Measurements from ENCODE around the gene SIX2. TPM values are rescaled to one million over a fixed set of nuclear protein-coding genes. Genes with fewer than 3 reads are reported as not detected.

Gene SIX2
- total and polyA plus RNA-seq, 2 of the 8 experiments (the other 6 are each of a cell fraction or from before 2014, with no cell fraction given), result 0.47 to 1.0 TPM

- Histone ChIP-seq H3K56ac (replicated peaks; ENCODE audit: insufficient read length, low read depth, low read length) (no peak overlapping the region), H2BK5ac (ENCODE audit: low read depth, low read length) (no peak overlapping the region), H3K79me2 (ENCODE audit: control insufficient read depth in 1 of 2, insufficient read depth in 2 of 2, low read length in 2 of 2) (no peaks in the 10 kb centered on the region), H3K4me1 (replicated peaks in 1 of 4; ENCODE audit: control insufficient read depth in 3 of 4, insufficient read depth in 4 of 4, low read length in 3 of 4) (no peaks in the 10 kb centered on the region), H2AFZ (ENCODE audit: low read length) (no peak overlapping the region), H4K20me1 (replicated peaks in 1 of 2; ENCODE audit: control insufficient read depth in 1 of 2, insufficient read depth in 2 of 2, low read length in 2 of 2) (no peaks in the 10 kb centered on the region), H3K9ac (replicated peaks in 1 of 4; ENCODE audit: extremely low read depth in 1 of 4, low read depth in 3 of 4, low read length in 3 of 4) (no peak overlapping the region), H3K4me3 (ENCODE audit: extremely low read depth in 1 of 4, insufficient read depth in 2 of 4, low read depth in 3 of 4, low read length in 4 of 4) (no peak overlapping the region), H3K9me3 (ENCODE audit: insufficient read depth in 2 of 2, low read depth in 1 of 2, low read length in 1 of 2) (no peaks in the 10 kb centered on the region), H3K14ac (ENCODE audit: insufficient read length) (peak overlapping the region; percentile 36), H4K8ac (ENCODE audit: extremely low read depth, insufficient read depth, low read length) (no peak overlapping the region), H3K79me1 (ENCODE audit: low read depth, low read length) (no peaks in the 10 kb centered on the region), H3K27me3 (replicated peaks in 1 of 4; ENCODE audit: control insufficient read depth in 3 of 4, extremely low read depth in 1 of 4, insufficient read depth in 3 of 4, low read length in 3 of 4) (no peaks in the 10 kb centered on the region), H3K27ac (ENCODE audit: low read depth, low read length) (no peak overlapping the region), H3K23ac (ENCODE audit: insufficient read length) (no peak overlapping the region), H2BK120ac (replicated peaks; ENCODE audit: low read depth, low read length) (no peak overlapping the region), H3K36me3 (ENCODE audit: control insufficient read depth in 2 of 4, insufficient read depth in 4 of 4, low read length in 3 of 4) (no peaks in the 10 kb centered on the region), H3K4me2 (ENCODE audit: insufficient read depth in 1 of 2, low read depth in 2 of 2, low read length in 2 of 2) (no peak overlapping the region; a peak in 1 of 4 replicates), H3K4ac (replicated peaks; ENCODE audit: insufficient read length, low read depth, low read length) (no peak overlapping the region), H3K18ac (ENCODE audit: extremely low read depth, low read length) (no peak overlapping the region), H4K5ac (ENCODE audit: insufficient read length, low read depth, low read length) (no peak overlapping the region), H2BK20ac (ENCODE audit: low read length) (no peak overlapping the region), H2BK15ac (ENCODE audit: low read length) (no peak overlapping the region), H4K91ac (replicated peaks; ENCODE audit: insufficient read length, low read length) (no peak overlapping the region), H2BK12ac (ENCODE audit: low read depth, low read length) (no peak overlapping the region), H3K23me2 (ENCODE audit: low read depth, low read length) (no peaks in the 10 kb centered on the region), H2AK5ac (ENCODE audit: low read depth, low read length) (no peak overlapping the region)
- ChIA-PET POLR2A (ENCODE audit: partially characterized antibody) (no interaction called here), CTCF (ENCODE audit: partially characterized antibody) (interaction anchor here (0.6 to 3.0 kb wide), 6 partner anchors 11 to 1467 kb away, joined by 3 to 19 read pairs (median 4); no protein-coding TSS in a partner anchor)
- FAIRE-seq (no peak), DNase-seq (ENCODE audit: low read depth in 1 of 2, low spot score in 2 of 2) (no peak)
- TF ChIP-seq KDM4A (IDR thresholded peaks at IDR 0.05; ENCODE audit: low read depth, low read length, severe bottlenecking), result no peak
- no peak for TF ChIP-seq CTBP2 (IDR thresholded peaks at IDR 0.05; ENCODE audit: borderline replicate concordance, insufficient read depth, insufficient read length, low read length)
- no peak for TF ChIP-seq GTF2F1 (IDR thresholded peaks at IDR 0.05; ENCODE audit: borderline replicate concordance, low read depth, low read length)
- no peak for TF ChIP-seq TBP (IDR thresholded peaks at IDR 0.05; ENCODE audit: low read depth, low read length)
- TF ChIP-seq CEBPB (IDR thresholded peaks at IDR 0.05; ENCODE audit: low read depth, low read length), result no peak
- no peak for TF ChIP-seq SIRT6 (IDR thresholded peaks at IDR 0.05; ENCODE audit: low read length)
- TF ChIP-seq CHD2 (IDR thresholded peaks at IDR 0.05; ENCODE audit: low read length), result no peak
- TF ChIP-seq RFX5 (IDR thresholded peaks at IDR 0.05; ENCODE audit: borderline replicate concordance, low read depth, low read length), result no peak
- TF ChIP-seq CHD1 (IDR thresholded peaks at IDR 0.05; ENCODE audit: low read depth, low read length), result no peak
- TF ChIP-seq POU5F1 (IDR thresholded peaks at IDR 0.05; ENCODE audit: low read depth, low read length), result no peak
- TF ChIP-seq ASH2L (IDR thresholded peaks at IDR 0.05; ENCODE audit: low read length), result no peak
- no peak for TF ChIP-seq EP300 (IDR thresholded peaks at IDR 0.05; ENCODE audit: borderline replicate concordance in 1 of 2, low read depth in 2 of 2, low read length in 2 of 2)
- no peak for TF ChIP-seq YY1 (IDR thresholded peaks at IDR 0.05; ENCODE audit: low read depth, low read length)
- no peak for TF ChIP-seq RBBP5 (IDR thresholded peaks at IDR 0.05; ENCODE audit: borderline replicate concordance, low read depth, low read length)
- TF ChIP-seq POLR2A (IDR thresholded peaks at IDR 0.05; ENCODE audit: control extremely low read depth in 1 of 2, low read depth in 2 of 2, low read length in 2 of 2), result no peak
- no peak for TF ChIP-seq CBX5 (IDR thresholded peaks at IDR 0.05; ENCODE audit: low read depth, low read length)
- no peak for TF ChIP-seq ZNF274 (IDR thresholded peaks at IDR 0.05; ENCODE audit: borderline replicate concordance, extremely low read depth, low read length)
These were observed 31.5 kb upstream of the SIX2 start for GRCh38 chr2:45040786-45041185.
